ENCODE results near the gene CLEC4F.

- TF ChIP-seq POLR2AphosphoS5 (IDR thresholded peaks at IDR 0.05; ENCODE audit: low read depth, low read length), result no peak
- no peak for TF ChIP-seq POLR2A (IDR thresholded peaks at IDR 0.05; ENCODE audit: low read depth, low read length)
- TF ChIP-seq TAF1 (IDR thresholded peaks at IDR 0.05; ENCODE audit: low read depth, low read length), result no peak
Measured at GRCh38 chr2:70854411-70854810, 34.0 kb upstream of the CLEC4F start.

All from GM12891 (cell line).